NCI-H460 (cell line): ENCODE results near the gene LHPP. TPM values are rescaled to one million over a fixed set of nuclear protein-coding genes. Genes with fewer than 3 reads are reported as not detected.

Source experiments
- DNase-seq: peaks from one replicate; pipeline ENCODE4 v3.0.0-alpha.2; 2016; ENCODE audit warnings: low read depth; ENCODE audit errors: extremely low read depth
- total RNA-seq: library from RNA; depleted of rRNA; stranded (reverse); fragments of >200 nt; shearing (Covaris generic); gene quantifications from 2 replicates; pipeline ENCODE4 v1.2.3, GENCODE V29; 2014

The LHPP gene
- total RNA-seq, 1 experiment from 2014 or later, result 1.6 TPM

GRCh38 chr10:124532788-124533187 lies 71.2 kb downstream of the LHPP start:
- no peak for DNase-seq

- no peak for DNase-seq
Observed at GRCh38 chr10:124533266-124533665, 71.6 kb downstream of the LHPP start.

- DNase-seq, result no peak
Observed at GRCh38 chr10:124534231-124534798, 72.7 kb downstream of the LHPP start.

- DNase-seq, result no peak
Observed at GRCh38 chr10:124534826-124535601, 73.4 kb downstream of the LHPP start.

GRCh38 chr10:124535731-124536495 lies 74.3 kb downstream of the LHPP start:
- no peak for DNase-seq

- DNase-seq, result no peak
Observed at GRCh38 chr10:124536496-124537050, 75.0 kb downstream of the LHPP start.

GRCh38 chr10:124537166-124537725 lies 75.6 kb downstream of the LHPP start:
- no peak for DNase-seq

GRCh38 chr10:124537891-124538290 lies 76.3 kb downstream of the LHPP start:
- no peak for DNase-seq

- DNase-seq, result no peak
Observed at GRCh38 chr10:124538706-124539105, 77.1 kb downstream of the LHPP start.

- DNase-seq, result peak; percentile 7
Observed at GRCh38 chr10:124539935-124540641, 78.5 kb downstream of the LHPP start.

- DNase-seq, result no peak
Observed at GRCh38 chr10:124541076-124541903, 79.7 kb downstream of the LHPP start.

- no peak for DNase-seq
Observed at GRCh38 chr10:124542336-124542735, 80.7 kb downstream of the LHPP start.

GRCh38 chr10:124543146-124543545 lies 81.5 kb downstream of the LHPP start:
- no peak for DNase-seq

- no peak for DNase-seq
Observed at GRCh38 chr10:124543971-124544370, 82.3 kb downstream of the LHPP start.

GRCh38 chr10:124544711-124545110 lies 83.1 kb downstream of the LHPP start:
- no peak for DNase-seq

- no peak for DNase-seq
Observed at GRCh38 chr10:124545351-124546054, 83.9 kb downstream of the LHPP start.

GRCh38 chr10:124546055-124546369 lies 84.4 kb downstream of the LHPP start:
- no peak for DNase-seq

GRCh38 chr10:124546957-124547646 lies 85.5 kb downstream of the LHPP start:
- DNase-seq, result no peak
